Upper lobe of left lung (tissue), 6 donors: ENCODE results near the gene ZNF562. TPM values are rescaled to one million over a fixed set of nuclear protein-coding genes. Genes with fewer than 3 reads are reported as not detected.
A peak's percentile ranks its signal among the peaks of the same experiment; 100 is the strongest.

ENCODE experiments used
- ATAC-seq, 2 donors: fragments of 200-7000 bp; cut with Tn5 transposase; one replicate each; pipeline ENCODE4 v1.9.1; 2022; ENCODE audit warnings: mild to moderate bottlenecking in 2 of 2, moderate library complexity in 2 of 2; ENCODE audit not compliant: low FRiP score in 2 of 2
- DNase-seq, 2 donors: peaks; one replicate each; pipeline ENCODE4 v3.0.0-alpha.2; 2019 to 2020
- H3K27ac ChIP-seq, 4 donors: fragments of 200-600 bp; sonication (generic); one replicate each; pipeline ENCODE4 v1.5.1; 2016 to 2019
- H3K27me3 ChIP-seq, 4 donors: fragments of 200-600 bp; sonication (generic); one replicate each; pipeline ENCODE4 v1.5.1; 2017 to 2019
- H3K36me3 ChIP-seq, 4 donors: fragments of 200-600 bp; sonication (generic); one replicate each; pipeline ENCODE4 v1.5.1; 2016 to 2019
- H3K4me1 ChIP-seq, 4 donors: fragments of 200-600 bp; sonication (generic); one replicate each; pipeline ENCODE4 v1.5.1; 2018 to 2019
- H3K4me3 ChIP-seq, 4 donors: fragments of 200-600 bp; sonication (generic); one replicate each; pipeline ENCODE4 v1.5.1; 2017 to 2019; ENCODE audit warnings: mild to moderate bottlenecking in 2 of 4, moderate library complexity in 1 of 4
- H3K9me3 ChIP-seq, 4 donors: fragments of 200-600 bp; sonication (generic); one replicate each; pipeline ENCODE4 v1.5.1; 2018 to 2019
- CTCF ChIP-seq, 6 experiments: fragments of 450-650 bp in 4 of 6; fragments of 200-600 bp in 2 of 6; sonication (generic) in 2 of 6; IDR thresholded peaks; one replicate each; pipeline ENCODE4 v1.5.1; 2016 to 2019; ENCODE audit warnings: antibody characterized with exemption in 6 of 6
- EP300 ChIP-seq, 4 donors: sonication (generic); formaldehyde crosslinking; IDR thresholded peaks; one replicate each; pipeline ENCODE4 v1.5.1; 2017; ENCODE audit warnings: antibody characterized with exemption in 4 of 4, control low read depth in 2 of 4
- POLR2A ChIP-seq, 4 donors: fragments of 450-650 bp; IDR thresholded peaks; one replicate each; pipeline ENCODE4 v1.5.1; 2016 to 2017; ENCODE audit warnings: antibody characterized with exemption in 4 of 4, mild to moderate bottlenecking in 2 of 4
- POLR2AphosphoS5 ChIP-seq, 2 donors: sonication (generic); formaldehyde crosslinking; IDR thresholded peaks; one replicate each; pipeline ENCODE4 v1.5.1; 2017; ENCODE audit warnings: antibody characterized with exemption in 2 of 2
- WGBS, 2 donors: methylation state at CpG; one replicate each; pipeline ENCODE4 v1.1.5; 2017 to 2018; 5-methylcytosine and 5-hydroxymethylcytosine counted together
- total RNA-seq, 6 donors: library from RNA; depleted of rRNA in 4 of 6; stranded (reverse); fragments of >200 nt in 4 of 6; gene quantifications; one replicate each; pipeline versions ENCODE4 v1.1.0 to v1.2.1, GENCODE V29; 2016 to 2021
- donor health status: DM: no; HTN: no; CAD: no; lungs with moderate emphysema.
- donor health status: DM: no; HTN: yes; CAD: no; lungs with severe emphysema.

The ZNF562 gene
- total RNA-seq, 6 donors from 2014 or later: 21.4 to 33.2 (median 24.3) TPM

DNA sequence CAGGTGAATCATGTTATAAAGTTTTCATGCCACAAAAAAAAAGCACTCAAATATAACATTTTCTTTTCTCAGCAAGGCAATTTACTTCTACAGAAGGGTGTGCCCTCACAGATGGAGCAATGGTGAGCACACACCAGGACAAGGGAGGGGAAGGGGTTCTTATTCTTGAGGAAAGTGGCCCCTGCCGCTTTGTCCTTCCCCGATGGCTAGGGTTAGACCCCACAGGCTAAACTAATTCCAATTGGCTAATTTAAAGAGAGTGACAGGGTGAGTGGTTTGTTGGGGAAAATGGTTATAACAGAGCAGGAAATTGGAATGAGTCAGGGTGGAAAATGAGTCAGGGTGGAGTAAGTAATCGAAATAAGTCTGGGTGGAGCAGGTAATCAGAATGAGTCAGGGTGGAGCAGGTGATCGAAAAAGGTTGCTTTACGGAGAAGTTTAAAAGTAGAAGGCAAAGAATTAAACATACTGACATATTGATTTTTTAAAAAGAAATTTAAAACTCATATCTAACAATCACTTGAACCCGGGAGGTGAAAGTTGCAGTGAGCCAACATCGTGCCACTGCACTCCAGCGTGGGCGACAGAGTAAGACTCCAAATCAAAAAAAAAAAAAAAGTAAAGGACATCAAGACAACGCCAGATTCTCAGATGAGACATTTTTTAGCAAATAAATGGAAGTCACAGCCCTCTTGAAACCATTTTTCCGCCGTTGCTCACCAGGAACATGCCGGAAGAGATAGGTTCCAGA, 813 bp downstream of the ZNF562 start:
- WGBS, 2 donors: 35 to 43% methylated on average over 13 of the region's 13 CpGs
- DNase-seq (no peak), ATAC-seq (peak in 1 of 2 donors; percentile 48)
- Histone ChIP-seq H3K4me3 (peak overlapping the region; percentile 67 to 81 (median 73)), H3K36me3 (peaks cover 0 to 14% (median 1%) of the 10 kb centered on the region in 4 donors), H3K9me3 (peaks cover 8 to 32% (median 19%) of the 10 kb centered on the region in 4 donors), H3K4me1 (no peaks in the 10 kb centered on the region), H3K27ac (peak overlapping the region; percentile 89 to 97 (median 94)), H3K27me3 (no peaks in the 10 kb centered on the region)
- no peak for TF ChIP-seq POLR2AphosphoS5 (IDR thresholded peaks at IDR 0.05)
- no peak for TF ChIP-seq EP300 (IDR thresholded peaks at IDR 0.05)
- no peak for TF ChIP-seq POLR2A (IDR thresholded peaks at IDR 0.05)
- no peak for TF ChIP-seq CTCF (IDR thresholded peaks at IDR 0.05)

DNA sequence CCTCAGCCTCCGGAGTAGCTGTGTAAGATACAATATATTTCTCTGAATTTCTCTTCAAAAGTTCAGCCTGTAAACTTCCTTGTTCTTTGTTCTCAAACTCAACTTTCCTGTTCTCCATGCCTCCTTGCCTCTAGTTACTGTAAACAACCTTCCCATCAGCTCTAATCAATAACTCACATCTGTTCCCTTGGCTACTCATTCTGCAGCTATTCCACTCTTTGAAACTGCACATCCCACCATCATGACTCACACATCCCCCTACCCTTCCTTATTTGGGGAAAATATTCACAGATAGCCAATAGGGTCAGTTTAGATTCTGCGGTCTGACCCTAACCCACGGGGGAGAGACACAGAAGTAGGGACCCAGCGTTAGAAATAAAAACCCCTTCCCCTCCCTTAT, 2.0 kb downstream of the ZNF562 start:
- Histone ChIP-seq H3K27ac (no peak overlapping the region), H3K9me3 (peaks cover 8 to 32% (median 26%) of the 10 kb centered on the region in 4 donors), H3K4me3 (no peak overlapping the region), H3K36me3 (peaks cover 0 to 14% (median 1%) of the 10 kb centered on the region in 4 donors), H3K4me1 (no peaks in the 10 kb centered on the region), H3K27me3 (no peaks in the 10 kb centered on the region)
- TF ChIP-seq EP300 (IDR thresholded peaks at IDR 0.05): no peak
- no peak for TF ChIP-seq POLR2AphosphoS5 (IDR thresholded peaks at IDR 0.05)
- TF ChIP-seq CTCF (IDR thresholded peaks at IDR 0.05): no peak
- TF ChIP-seq POLR2A (IDR thresholded peaks at IDR 0.05): no peak
- 93% methylated on average over 4 of the region's 4 CpGs for WGBS, 2 donors
- DNase-seq (no peak), ATAC-seq (no peak)

DNA sequence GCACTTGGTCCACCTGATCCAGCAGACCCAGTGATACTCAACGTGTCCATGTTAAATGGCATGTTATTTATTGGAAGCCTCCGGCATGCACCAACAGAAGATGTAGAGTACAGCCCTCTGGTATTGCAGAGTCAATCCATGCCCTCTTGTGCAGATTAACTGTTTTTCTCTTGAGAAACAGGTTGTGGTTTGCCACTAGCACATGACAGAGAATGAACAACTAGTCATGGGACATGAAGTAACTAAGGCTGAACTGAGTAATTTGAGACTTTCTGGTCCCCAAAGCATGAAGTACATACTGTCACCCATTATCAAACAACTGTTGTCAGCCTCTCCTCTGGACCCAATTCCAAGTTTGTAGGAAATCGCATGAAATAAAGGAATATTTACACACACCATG, 3.2 kb downstream of the ZNF562 start:
- DNase-seq: no peak
- Histone ChIP-seq H3K9me3 (peaks cover 8 to 38% (median 32%) of the 10 kb centered on the region in 4 donors), H3K4me1 (no peaks in the 10 kb centered on the region), H3K27me3 (no peaks in the 10 kb centered on the region), H3K36me3 (peaks cover 0 to 18% (median 1%) of the 10 kb centered on the region in 4 donors), H3K4me3 (no peak overlapping the region), H3K27ac (no peak overlapping the region)
- WGBS, 2 donors: 78 to 94% methylated on average over 1 to 3 of the region's 3 CpGs
- no peak for TF ChIP-seq POLR2AphosphoS5 (IDR thresholded peaks at IDR 0.05)
- TF ChIP-seq POLR2A (IDR thresholded peaks at IDR 0.05): no peak
- no peak for TF ChIP-seq CTCF (IDR thresholded peaks at IDR 0.05)
- TF ChIP-seq EP300 (IDR thresholded peaks at IDR 0.05): no peak
- ATAC-seq: no peak

- Histone ChIP-seq H3K4me3 (no peak overlapping the region), H3K36me3 (peaks cover 0 to 18% (median 3%) of the 10 kb centered on the region in 4 donors), H3K9me3 (peaks cover 3 to 35% (median 29%) of the 10 kb centered on the region in 4 donors), H3K4me1 (no peaks in the 10 kb centered on the region), H3K27ac (no peak overlapping the region), H3K27me3 (no peaks in the 10 kb centered on the region)
- 95 to 97% methylated on average over 2 of the region's 2 CpGs for WGBS, 2 donors
- no peak for DNase-seq
- TF ChIP-seq EP300 (IDR thresholded peaks at IDR 0.05) (no peak), CTCF (IDR thresholded peaks at IDR 0.05) (no peak), POLR2A (IDR thresholded peaks at IDR 0.05) (no peak), POLR2AphosphoS5 (IDR thresholded peaks at IDR 0.05) (no peak)
- ATAC-seq: no peak
Measured at GRCh38 chr19:9668544-9668943, 6.4 kb downstream of the ZNF562 start.
